ENCODE results near the gene NHLH1.

DNA sequence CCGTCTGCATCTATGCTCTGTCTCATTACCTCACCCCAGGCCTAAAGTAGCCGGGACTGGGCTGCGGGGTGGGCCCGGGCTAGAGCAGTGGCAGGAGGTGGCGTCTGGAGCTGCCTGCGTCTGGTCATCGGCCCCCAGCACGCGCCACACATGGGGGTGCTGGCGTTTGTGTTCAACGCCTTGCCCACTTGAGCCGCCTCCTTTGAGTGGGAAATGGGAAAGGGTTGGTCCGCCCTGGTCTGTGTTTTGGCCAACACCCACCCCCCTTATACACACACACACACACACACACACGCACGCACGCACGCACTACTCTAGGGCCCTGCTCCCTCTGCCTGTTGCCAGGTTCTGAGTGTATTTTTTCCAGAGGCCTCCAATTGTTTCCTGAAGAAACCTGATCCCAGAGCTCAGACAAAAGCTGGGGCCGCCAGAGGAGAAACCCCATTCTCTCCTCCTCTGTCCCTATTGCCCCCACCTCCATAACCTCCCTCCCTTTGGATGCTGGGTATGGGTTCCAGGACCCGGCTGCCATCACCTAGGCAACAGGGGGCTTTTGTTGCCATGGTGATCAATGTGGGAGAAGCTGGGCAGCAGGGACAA lies 43.6 kb downstream of the NHLH1 start:
- TF ChIP-seq IRF2 (CRISPR knock-in tag; IDR thresholded peaks at IDR 0.05) = no peak
- no peak for TF ChIP-seq SALL1 (CRISPR knock-in tag; IDR thresholded peaks at IDR 0.05)
- TF ChIP-seq ZC3H4 (CRISPR knock-in tag; IDR thresholded peaks at IDR 0.05; ENCODE audit: borderline replicate concordance) = no peak
- TF ChIP-seq TEAD3 (CRISPR knock-in tag; optimal IDR thresholded peaks at IDR 0.05; ENCODE audit: borderline replicate concordance) = no peak
- no peak for TF ChIP-seq RBFOX2 (IDR thresholded peaks at IDR 0.05; ENCODE audit: low read depth, low read length)
- TF ChIP-seq ZNF234 (CRISPR knock-in tag; conservative IDR thresholded peaks at IDR 0.05) = no peak
- TF ChIP-seq MEIS1 (CRISPR knock-in tag; IDR thresholded peaks at IDR 0.05; ENCODE audit: borderline replicate concordance) = no peak
- TF ChIP-seq, protein P1, sequence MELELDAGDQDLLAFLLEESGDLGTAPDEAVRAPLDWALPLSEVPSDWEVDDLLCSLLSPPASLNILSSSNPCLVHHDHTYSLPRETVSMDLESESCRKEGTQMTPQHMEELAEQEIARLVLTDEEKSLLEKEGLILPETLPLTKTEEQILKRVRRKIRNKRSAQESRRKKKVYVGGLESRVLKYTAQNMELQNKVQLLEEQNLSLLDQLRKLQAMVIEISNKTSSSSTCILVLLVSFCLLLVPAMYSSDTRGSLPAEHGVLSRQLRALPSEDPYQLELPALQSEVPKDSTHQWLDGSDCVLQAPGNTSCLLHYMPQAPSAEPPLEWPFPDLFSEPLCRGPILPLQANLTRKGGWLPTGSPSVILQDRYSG (CRISPR knock-in tag; IDR thresholded peaks at IDR 0.05) = no peak
- TF ChIP-seq RORA (CRISPR knock-in tag; IDR thresholded peaks at IDR 0.05) = no peak
